NCI-H128 (cell line): ENCODE data around the gene MBD6.

ENCODE experiments used
- DNase-seq: peaks from one replicate; lab custom pipeline; 2025; ENCODE audit not compliant: unreplicated experiment; lab: John Stamatoyannopoulos, UW

Gene MBD6

DNA sequence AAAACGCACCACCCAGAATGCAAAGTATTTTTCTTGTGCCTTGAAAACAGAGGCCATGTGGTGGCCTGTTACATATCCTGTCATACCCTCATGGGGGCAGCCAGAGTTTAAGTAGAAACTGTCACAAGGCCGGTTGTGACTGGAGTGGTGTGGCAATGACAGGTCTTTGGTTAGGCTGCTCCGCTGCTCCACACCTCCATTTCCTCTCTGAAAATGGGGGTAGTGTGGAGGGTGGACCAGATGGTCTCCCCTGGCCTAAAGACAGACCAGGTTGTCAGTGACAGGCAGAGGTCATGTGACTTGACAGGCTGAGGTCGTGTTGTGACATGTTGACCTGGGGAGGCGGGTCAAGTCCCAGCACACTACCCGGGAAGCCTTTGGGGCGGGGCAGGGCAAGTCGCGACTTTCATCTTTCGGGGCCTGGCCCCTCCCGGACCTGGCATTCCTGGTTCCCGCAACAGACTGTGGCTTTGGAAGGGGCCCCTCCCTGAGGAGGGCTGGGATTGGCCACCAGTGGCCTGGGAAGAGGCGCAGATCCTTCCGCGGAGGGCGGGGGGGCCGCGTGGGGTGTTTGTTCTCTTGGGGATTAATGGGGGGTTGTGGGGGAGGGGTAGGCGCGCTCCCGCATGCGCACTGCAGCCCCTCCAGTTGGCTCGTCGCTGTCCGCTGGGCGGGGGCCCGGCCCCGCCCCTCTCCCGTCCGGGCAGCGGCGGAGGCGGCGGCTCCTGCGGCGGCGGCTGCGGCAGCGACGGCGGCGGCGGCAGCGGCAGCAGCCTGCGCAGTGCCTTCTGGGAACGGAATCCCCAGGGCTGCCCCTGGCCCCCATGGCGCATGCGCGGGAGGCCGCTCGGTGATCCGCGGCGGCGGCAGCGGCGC lies at the start of gene MBD6:
TSS of gene MBD6 (plus strand) at position 814 of the 876 bp plus-strand sequence. CDS start 1,480 bp downstream, outside the sequence.
- DNase-seq, result peak; percentile 71

GRCh38 chr12:57473392-57473791 lies 49.2 kb upstream of the MBD6 start:
- DNase-seq, result no peak

- no peak for DNase-seq
These were observed 48.7 kb upstream of the MBD6 start for GRCh38 chr12:57473886-57474285.

DNA sequence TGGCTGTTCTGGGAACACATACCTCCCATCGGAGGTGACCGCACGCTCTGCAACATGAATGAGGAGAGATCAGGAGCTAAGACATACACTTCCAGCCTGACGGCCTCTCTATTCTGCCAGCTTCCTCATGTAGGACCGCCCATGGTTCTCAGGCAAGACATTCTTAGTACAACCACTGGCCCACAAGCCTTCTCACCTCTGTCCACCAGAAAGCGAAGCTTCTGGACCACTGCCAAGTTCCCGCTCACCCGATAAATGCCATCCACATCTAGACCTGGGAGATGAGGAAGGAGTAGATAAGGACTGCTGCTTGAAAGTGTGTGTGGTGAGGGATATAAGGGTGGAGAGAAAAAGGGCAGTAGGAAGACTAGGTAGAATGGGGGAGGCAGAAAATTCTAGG lies 48.2 kb upstream of the MBD6 start:
- DNase-seq, result no peak

GRCh38 chr12:57474862-57475261 lies 47.8 kb upstream of the MBD6 start:
- no peak for DNase-seq

DNA sequence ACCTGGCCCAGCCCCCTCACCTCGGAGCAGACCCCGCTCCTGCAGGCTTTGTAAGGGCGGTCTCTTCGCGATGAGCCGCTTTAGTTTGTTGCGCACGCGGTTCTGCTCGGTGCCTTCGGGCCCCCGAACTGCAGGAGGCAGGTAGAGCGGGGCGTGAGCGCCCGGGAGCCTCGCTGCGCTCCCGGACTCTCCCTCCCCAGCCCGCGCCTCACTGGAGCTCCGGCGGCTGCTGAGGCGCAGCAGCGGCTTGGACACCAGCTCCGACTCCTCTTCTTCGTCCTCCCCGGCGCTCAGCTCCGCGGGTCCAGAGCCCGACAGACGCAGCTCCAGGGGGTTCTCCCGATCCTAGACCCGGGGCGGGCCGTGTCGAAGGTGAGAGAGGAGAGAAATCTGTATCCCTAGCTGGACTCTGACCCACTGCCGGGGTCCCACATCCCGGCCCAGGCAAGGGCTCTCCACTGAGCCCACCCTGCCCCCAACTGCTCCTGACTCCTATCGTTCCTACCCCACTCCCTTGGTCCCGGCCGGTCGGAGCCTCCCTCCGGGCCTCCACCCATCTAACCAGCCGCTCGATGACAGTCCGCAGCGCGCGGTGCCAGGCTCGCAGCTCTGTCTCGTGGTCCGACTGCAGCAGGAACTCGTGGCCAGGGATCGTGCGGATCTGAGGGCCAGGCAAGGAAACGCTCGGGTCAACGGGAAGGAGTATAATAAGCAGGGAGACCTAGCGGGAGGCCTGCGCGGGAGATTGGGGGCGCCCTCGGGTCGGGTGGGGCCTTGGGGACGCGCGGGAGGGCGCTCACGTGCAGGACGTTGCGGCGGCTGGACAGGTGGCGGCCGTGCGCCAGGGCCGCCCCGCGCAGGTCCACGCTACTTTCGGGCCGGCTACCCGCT lies 47.1 kb upstream of the MBD6 start:
- no peak for DNase-seq

DNA sequence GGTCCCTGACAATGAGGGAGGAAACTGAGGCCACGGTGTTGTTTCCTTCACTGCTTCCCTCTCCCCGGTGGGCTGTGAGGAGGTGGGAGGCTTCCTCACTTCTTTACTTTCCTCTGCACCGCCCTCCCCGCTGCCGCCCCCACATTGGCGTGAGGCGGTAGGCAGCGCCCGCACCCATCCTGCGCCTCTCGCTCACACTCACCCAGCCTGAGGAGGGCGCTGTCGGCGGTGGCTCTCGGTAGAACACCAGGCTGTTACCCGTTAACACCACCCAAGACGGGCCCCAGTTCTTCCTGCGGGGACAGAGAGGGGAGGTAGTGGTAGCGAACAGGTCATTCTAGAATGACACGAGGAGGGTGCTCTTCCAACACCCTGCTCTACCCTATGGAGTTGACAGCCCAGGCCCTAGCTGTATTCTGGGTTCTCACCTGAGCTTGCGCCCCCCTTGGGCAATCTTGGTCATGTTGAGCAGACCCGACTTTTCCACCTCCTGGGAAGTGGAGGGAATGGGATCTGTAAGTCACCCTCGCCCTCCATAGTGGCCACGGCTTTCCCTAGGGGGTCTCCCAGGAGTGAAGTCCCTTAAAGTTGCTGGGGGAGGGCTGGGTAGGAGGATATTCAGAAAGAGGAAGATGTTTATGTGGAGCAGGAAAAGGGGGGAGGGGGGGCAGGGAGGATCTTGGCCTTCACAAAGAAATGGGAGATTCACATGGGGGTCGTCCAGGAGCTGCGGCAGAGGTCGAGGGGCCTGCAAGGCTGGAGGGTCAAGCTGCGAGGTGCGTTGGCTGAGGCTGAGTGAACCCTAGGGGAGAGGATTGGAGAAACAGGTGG lies 46.2 kb upstream of the MBD6 start:
- no peak for DNase-seq

- no peak for DNase-seq
These were observed 45.5 kb upstream of the MBD6 start for GRCh38 chr12:57476993-57477709.

GRCh38 chr12:57477710-57478681 lies 44.6 kb upstream of the MBD6 start:
- DNase-seq, result no peak

GRCh38 chr12:57479043-57479375 lies 43.6 kb upstream of the MBD6 start:
- DNase-seq, result no peak

DNA sequence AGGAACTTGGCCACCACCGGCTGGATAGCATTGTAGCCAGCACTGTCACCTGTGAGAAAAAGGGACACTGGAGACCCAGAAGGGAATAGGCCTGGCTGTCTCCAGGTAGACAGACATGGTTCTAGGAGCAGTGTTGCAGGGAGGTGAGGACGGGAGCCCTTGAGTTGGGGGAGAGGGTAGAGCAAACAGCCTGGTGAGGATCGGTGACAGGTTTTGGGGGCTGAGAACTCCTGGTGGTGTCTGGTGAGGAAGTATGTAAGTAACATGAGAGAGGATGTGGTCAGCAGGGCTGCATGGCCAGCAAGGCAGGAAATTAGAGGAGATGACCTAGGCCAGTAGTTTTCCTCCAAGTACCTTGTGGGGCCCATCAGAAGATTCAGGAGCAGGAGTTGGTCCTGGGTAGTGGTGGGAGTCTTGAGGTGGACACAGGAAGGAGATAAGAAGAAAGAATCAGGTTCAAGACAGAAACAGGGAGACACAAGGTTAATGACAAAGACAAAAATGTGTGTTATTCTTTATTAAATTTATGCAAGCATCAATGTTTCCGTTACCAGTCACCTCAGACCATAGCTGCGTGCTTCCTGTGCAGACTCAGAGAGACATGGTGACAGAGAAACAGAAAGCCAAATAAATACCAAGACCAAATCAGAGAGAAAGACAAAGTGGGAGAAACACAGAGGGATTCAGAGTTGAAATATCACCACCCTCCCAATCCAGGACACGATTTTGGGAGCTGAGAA lies 43.1 kb upstream of the MBD6 start, which contains the start of gene ARHGAP9:
TSS of gene ARHGAP9 (minus strand) at position 491 of the 740 bp plus-strand sequence. CDS start at position 31, 460 bp downstream.
- no peak for DNase-seq

- no peak for DNase-seq
These were observed 41.0 kb upstream of the MBD6 start for GRCh38 chr12:57481671-57482070.

DNA sequence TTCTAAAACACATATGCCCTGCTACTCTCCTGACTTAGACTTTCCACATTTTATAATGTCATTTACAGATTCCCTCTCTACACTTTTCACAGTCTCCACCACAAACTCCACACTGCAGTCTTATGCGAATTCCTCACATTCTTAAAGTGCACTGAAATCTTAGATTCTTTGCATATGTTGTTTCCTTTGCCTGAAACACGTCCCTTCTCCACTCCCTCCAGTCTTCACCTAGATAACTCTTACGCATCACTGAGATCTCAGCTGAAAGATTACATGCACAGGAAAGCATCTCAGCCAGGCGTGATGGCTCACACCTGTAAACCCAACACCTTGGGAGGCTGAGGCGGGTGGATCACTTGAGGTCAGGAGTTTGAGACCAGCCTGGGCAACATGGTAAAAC lies 39.2 kb upstream of the MBD6 start:
- no peak for DNase-seq

DNA sequence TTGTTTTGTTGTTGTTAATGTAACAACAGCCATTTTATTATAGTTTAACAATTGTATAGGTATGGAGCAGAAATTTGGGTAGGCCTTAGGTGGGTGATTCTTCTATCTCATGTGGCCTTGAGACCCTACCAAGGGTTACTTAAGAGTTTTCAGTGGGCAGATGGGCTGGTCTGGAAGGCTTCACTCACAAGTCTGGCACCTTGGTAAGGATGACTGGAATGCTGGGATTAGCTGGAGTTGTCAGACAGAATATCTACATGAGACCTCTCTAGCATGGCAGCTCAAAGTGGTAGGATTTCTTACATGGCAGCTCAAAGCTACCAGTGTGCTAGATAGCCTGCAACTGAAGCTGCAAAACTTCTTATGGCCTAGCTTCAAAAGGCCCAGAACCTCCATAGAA lies 36.9 kb upstream of the MBD6 start:
- DNase-seq, result no peak

GRCh38 chr12:57487055-57487596 lies 35.5 kb upstream of the MBD6 start:
- no peak for DNase-seq

- DNase-seq, result peak; percentile 93
These were observed 34.8 kb upstream of the MBD6 start, which contains the start of gene MARS1 for GRCh38 chr12:57487597-57488401. MARS1 (plus strand) TSS chr12:57488068; CDS start chr12:57488091, 23 bp downstream.

DNA sequence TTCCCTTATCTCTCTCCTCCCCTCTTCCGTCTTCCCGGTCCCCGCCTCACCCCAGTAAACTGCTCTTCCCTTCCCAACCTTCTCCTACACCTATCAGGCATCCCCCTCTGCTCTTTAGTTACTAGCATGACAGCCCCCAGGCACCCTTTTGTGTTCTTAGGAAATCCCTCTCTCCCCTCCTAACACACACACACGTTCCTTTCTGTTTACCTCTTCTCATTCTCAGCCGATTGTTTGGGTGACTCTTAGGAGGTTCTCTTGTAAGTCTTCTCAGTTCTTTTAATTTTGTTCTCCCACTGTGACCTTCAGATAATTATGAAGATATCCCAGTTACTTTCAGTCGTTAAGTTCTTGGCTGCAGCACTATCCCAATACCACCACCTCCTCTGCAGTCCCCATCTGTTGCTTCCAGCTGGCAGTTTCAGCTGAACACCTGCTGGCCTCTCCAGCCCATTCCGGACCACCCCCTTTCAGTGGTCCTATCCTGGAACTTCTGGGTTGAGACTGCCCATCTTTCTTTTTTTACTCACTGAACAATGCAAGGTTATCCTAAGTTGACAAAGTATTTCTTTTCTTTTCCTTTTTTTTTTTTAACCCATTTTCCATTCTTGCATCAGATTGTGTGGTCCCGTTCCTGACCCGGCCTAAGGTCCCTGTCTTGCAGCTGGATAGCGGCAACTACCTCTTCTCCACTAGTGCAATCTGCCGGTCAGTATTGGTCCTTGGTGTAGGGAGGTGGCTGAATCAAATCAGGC lies 34.0 kb upstream of the MBD6 start:
- no peak for DNase-seq
